Calu3 (cell line): Measurements from ENCODE around the gene IL22. TPM values are rescaled to one million over a fixed set of nuclear protein-coding genes. Genes with fewer than 3 reads are reported as not detected.

Experiments used
- BruUV-seq: library from RNA; stranded (reverse); fragments of 400-500 nt; replicated peaks from 2 replicates; lab custom pipeline; 2021; lab: Mats Ljungman, UMichigan
- CTCF ChIA-PET: fragments of 300-600 bp; sonication (Branson Sonifier 250); formaldehyde crosslinking; loops from one replicate; lab custom pipeline; 2022; ENCODE audit warnings: antibody characterized with exemption; lab: Charles Lee
- DNase-seq: peaks from one replicate; pipeline ENCODE4 v3.0.0; 2022
- H3K27ac Mint-ChIP-seq: one replicate; pipeline ENCODE4 v1.8.0; 2022; ENCODE audit warnings: mixed read lengths; ENCODE audit not compliant: unreplicated experiment
- H3K27me3 Mint-ChIP-seq: one replicate; pipeline ENCODE4 v1.8.0; 2022; ENCODE audit warnings: mixed read lengths; ENCODE audit not compliant: unreplicated experiment
- H3K36me3 Mint-ChIP-seq: one replicate; pipeline ENCODE4 v1.8.0; 2022; ENCODE audit warnings: mild to moderate bottlenecking, moderate library complexity, mixed read lengths; ENCODE audit not compliant: insufficient read depth, unreplicated experiment
- H3K4me1 Mint-ChIP-seq: one replicate; pipeline ENCODE4 v1.8.0; 2022; ENCODE audit warnings: mild to moderate bottlenecking, low read depth, mixed read lengths; ENCODE audit not compliant: unreplicated experiment
- H3K4me3 Mint-ChIP-seq: one replicate; pipeline ENCODE4 v1.8.0; 2022; ENCODE audit warnings: mild to moderate bottlenecking, low read depth, moderate library complexity, mixed read lengths; ENCODE audit not compliant: unreplicated experiment
- H3K9me3 Mint-ChIP-seq: one replicate; pipeline ENCODE4 v1.8.0; 2022; ENCODE audit warnings: low read depth, mixed read lengths; ENCODE audit not compliant: unreplicated experiment
- CTCF ChIP-seq: fragments of 200-600 bp; IDR thresholded peaks from one replicate; pipeline ENCODE4 v1.8.0; 2022; ENCODE audit warnings: antibody characterized with exemption; ENCODE audit not compliant: unreplicated experiment
- intact Hi-C: fragments of 100-400 bp; cut with micrococcal nuclease; formaldehyde crosslinking; loops from one replicate; pipeline ENCODE4 v1.10.0; 2022; ENCODE audit not compliant: unreplicated experiment
- total RNA-seq: library from RNA; stranded (reverse); gene quantifications from 2 replicates; pipeline ENCODE4 v1.2.3, GENCODE V29; 2022

Gene IL22
- total RNA-seq, 1 experiment from 2014 or later: not detected

DNA sequence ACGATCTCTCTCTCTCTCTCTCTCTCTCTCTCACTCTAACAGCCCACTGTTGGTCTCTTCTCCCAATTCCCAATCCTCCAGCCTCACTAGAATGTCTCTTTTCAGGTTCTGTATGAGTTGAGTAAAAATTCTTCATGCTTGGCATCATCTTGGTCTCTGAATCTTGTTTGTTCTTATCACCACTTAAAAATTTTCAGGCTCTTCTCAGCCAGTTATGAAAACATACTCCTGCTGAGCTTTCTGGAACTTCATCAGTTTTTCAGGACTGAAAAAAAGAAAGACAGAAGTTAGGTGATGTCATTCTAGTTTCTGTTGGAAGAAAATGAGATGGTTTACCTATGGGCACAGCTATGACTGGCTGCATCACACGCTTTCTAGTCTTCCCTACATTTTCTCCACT, 11.5 kb upstream of the IL22 start:
- Mint-ChIP-seq H3K4me1 (no peaks in the 10 kb centered on the region), H3K36me3 (no peaks in the 10 kb centered on the region), H3K4me3 (no peak overlapping the region), H3K9me3 (no peaks in the 10 kb centered on the region), H3K27me3 (peaks cover 82% of the 10 kb centered on the region), H3K27ac (no peak overlapping the region)
- BruUV-seq: no TSS peak
- no peak for TF ChIP-seq CTCF
- CTCF ChIA-PET: interaction anchor here (0.6 to 0.7 kb wide), 2 partner anchors 29 to 661 kb away, joined by 4 to 6 read pairs; no protein-coding TSS in a partner anchor
- intact Hi-C loops: no loop called here
- DNase-seq: no peak

GRCh38 chr12:68264158-68264855, 10.9 kb upstream of the IL22 start:
- H3K4me3 Mint-ChIP-seq: no peak overlapping the region
- no peaks in the 10 kb centered on the region for H3K4me1 Mint-ChIP-seq
- TF ChIP-seq CTCF: no peak
- no peaks in the 10 kb centered on the region for H3K36me3 Mint-ChIP-seq
- no peak overlapping the region for H3K27ac Mint-ChIP-seq
- H3K9me3 Mint-ChIP-seq: no peaks in the 10 kb centered on the region
- H3K27me3 Mint-ChIP-seq: peaks cover 82% of the 10 kb centered on the region
- DNase-seq: no peak
- CTCF ChIA-PET: interaction anchor here (0.6 kb wide), 1 partner anchor 662 kb away, joined by 6 read pairs; no protein-coding TSS in a partner anchor
- BruUV-seq: no TSS peak
- intact Hi-C loops: no loop called here

- DNase-seq: no peak
- TF ChIP-seq CTCF: no peak
- Mint-ChIP-seq H3K27ac (no peak overlapping the region), H3K4me3 (no peak overlapping the region), H3K9me3 (no peaks in the 10 kb centered on the region), H3K27me3 (peaks cover 82% of the 10 kb centered on the region), H3K36me3 (no peaks in the 10 kb centered on the region), H3K4me1 (no peaks in the 10 kb centered on the region)
- CTCF ChIA-PET: no interaction called here
- intact Hi-C loops: no loop called here
- no TSS peak for BruUV-seq
Measured at GRCh38 chr12:68263366-68263765, 10.0 kb upstream of the IL22 start.

DNA sequence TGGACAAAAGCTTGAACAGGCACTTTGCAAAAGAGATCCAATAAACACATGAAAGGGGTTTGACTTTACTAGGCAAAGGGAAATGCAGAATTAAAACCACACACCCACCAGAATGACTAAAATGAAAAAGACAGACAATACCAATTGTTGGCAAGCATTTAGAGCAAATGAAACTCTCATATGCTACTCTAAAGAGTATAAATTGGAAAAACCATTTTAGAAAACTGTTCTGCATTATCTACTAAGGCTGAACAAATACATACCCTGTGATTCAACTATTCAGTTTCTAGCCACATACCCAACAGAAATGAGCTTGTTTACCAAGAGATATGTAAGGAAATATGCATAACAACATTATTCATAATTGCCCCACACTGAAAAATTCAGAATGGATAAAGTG, 8.5 kb upstream of the IL22 start:
- H3K27me3 Mint-ChIP-seq: peaks cover 92% of the 10 kb centered on the region
- H3K9me3 Mint-ChIP-seq: no peaks in the 10 kb centered on the region
- intact Hi-C loops: no loop called here
- H3K27ac Mint-ChIP-seq: no peak overlapping the region
- no peaks in the 10 kb centered on the region for H3K36me3 Mint-ChIP-seq
- DNase-seq: no peak
- CTCF ChIA-PET: no interaction called here
- H3K4me3 Mint-ChIP-seq: no peak overlapping the region
- no peaks in the 10 kb centered on the region for H3K4me1 Mint-ChIP-seq
- no TSS peak for BruUV-seq
- TF ChIP-seq CTCF: no peak
